Naive thymus-derived CD4-positive, alpha-beta T cell (primary cell): Measurements from ENCODE around the gene AHDC1. TPM values are rescaled to one million over a fixed set of nuclear protein-coding genes. Genes with fewer than 3 reads are reported as not detected.

Experiments
- ATAC-seq: fragments of 150-1000 bp; cut with Tn5 transposase; 2 replicates; pipeline ENCODE4 v1.10.0; 2021; ENCODE audit warnings: mild to moderate bottlenecking, moderate library complexity
- CTCF ChIA-PET: fragments of 350-600 bp; sonication (Branson Sonifier 250); formaldehyde crosslinking; loops from one replicate; lab custom pipeline; 2021; ENCODE audit warnings: antibody characterized with exemption; lab: Charles Lee
- POLR2A ChIA-PET: fragments of 350-600 bp; sonication (Branson Sonifier 250); formaldehyde crosslinking; loops from one replicate; lab custom pipeline; 2021; ENCODE audit warnings: antibody characterized with exemption, inconsistent platforms; lab: Charles Lee
- DNase-seq, 9 donors: peaks; one replicate each; pipeline versions ENCODE4 v3.0.0 to v3.0.0-alpha.2; 2020 to 2022; ENCODE audit warnings: mixed read lengths in 1 of 9
- H3K27ac ChIP-seq: one replicate; pipeline ENCODE4 v1.7.0; 2013; ENCODE audit warnings: mild to moderate bottlenecking, low read depth, low read length, moderate library complexity
- H3K27me3 ChIP-seq, 2 donors: one replicate each; pipeline ENCODE4 v1.7.0; 2013; ENCODE audit warnings: low read length in 2 of 2, mild to moderate bottlenecking in 2 of 2, moderate library complexity in 2 of 2; ENCODE audit not compliant: control insufficient read depth in 2 of 2, insufficient read depth in 2 of 2
- H3K36me3 ChIP-seq, 3 experiments: 1 replicate in 2 of 3; 2 replicates in 1 of 3; pipeline ENCODE4 v1.7.0; 2013; ENCODE audit warnings: low read length in 3 of 3, mild to moderate bottlenecking in 3 of 3, moderate library complexity in 1 of 3; ENCODE audit not compliant: insufficient read depth in 3 of 3, control insufficient read depth in 2 of 3
- H3K4me1 ChIP-seq, 2 donors: one replicate each; pipeline ENCODE4 v1.7.0; 2013; ENCODE audit warnings: low read length in 2 of 2, mild to moderate bottlenecking in 2 of 2, moderate library complexity in 1 of 2; ENCODE audit not compliant: control insufficient read depth in 2 of 2, insufficient read depth in 2 of 2
- H3K4me3 ChIP-seq: 2 replicates; pipeline ENCODE4 v1.7.0; 2013; ENCODE audit warnings: mild to moderate bottlenecking, low read length
- H3K9me3 ChIP-seq, 3 experiments: 1 replicate in 2 of 3; 2 replicates in 1 of 3; pipeline ENCODE4 v1.7.0; 2013; ENCODE audit warnings: low read length in 3 of 3; ENCODE audit not compliant: control insufficient read depth in 2 of 3
- H3K27ac Mint-ChIP-seq, 9 donors: one replicate each; pipeline ENCODE4 v1.8.0; 2020 to 2022; ENCODE audit warnings: mixed read lengths in 9 of 9, mild to moderate bottlenecking in 8 of 9, moderate library complexity in 5 of 9, inconsistent platforms in 2 of 9
- H3K27me3 Mint-ChIP-seq, 5 donors: one replicate each; pipeline ENCODE4 v1.8.0; 2021 to 2022; ENCODE audit warnings: mixed read lengths in 5 of 5, mild to moderate bottlenecking in 1 of 5
- H3K36me3 Mint-ChIP-seq, 5 donors: one replicate each; pipeline ENCODE4 v1.8.0; 2020 to 2022; ENCODE audit warnings: mixed read lengths in 5 of 5, mild to moderate bottlenecking in 3 of 5, inconsistent platforms in 1 of 5
- H3K4me1 Mint-ChIP-seq, 7 donors: one replicate each; pipeline ENCODE4 v1.8.0; 2020 to 2022; ENCODE audit warnings: mixed read lengths in 7 of 7, mild to moderate bottlenecking in 3 of 7, inconsistent platforms in 1 of 7
- H3K4me3 Mint-ChIP-seq, 10 donors: one replicate each; pipeline ENCODE4 v1.8.0; 2020 to 2022; ENCODE audit warnings: mild to moderate bottlenecking in 10 of 10, mixed read lengths in 10 of 10, moderate library complexity in 6 of 10, inconsistent platforms in 2 of 10
- H3K9me3 Mint-ChIP-seq, 11 donors: one replicate each; pipeline ENCODE4 v1.8.0; 2020 to 2022; ENCODE audit warnings: mixed read lengths in 11 of 11, mild to moderate bottlenecking in 4 of 11, inconsistent platforms in 1 of 11, moderate library complexity in 1 of 11
- intact Hi-C, 2 donors: fragments of 100-400 bp; cut with micrococcal nuclease; formaldehyde crosslinking; loops; one replicate each; pipeline ENCODE4 v1.15.1; 2023
- polyA plus RNA-seq, 2 donors: library from polyadenylated mRNA; unstranded; fragments of 300-500 nt; fragmentation: Illumina TruSeq; gene quantifications; one replicate each; pipeline ENCODE4 v1.2.3, GENCODE V29; 2021
- total RNA-seq, 6 experiments: library from RNA in 5 of 6; stranded (reverse) in 5 of 6; gene quantifications; 1 replicate in 5 of 6; 2 replicates in 1 of 6; pipeline ENCODE4 v1.2.3 and lab custom pipeline; 2021 to 2026

AHDC1 gene
- total and polyA plus RNA-seq, 7 experiments from 2014 or later = 0.90 to 38.8 (median 21.3) TPM

- Histone ChIP-seq H3K36me3 (no peaks in the 10 kb centered on the region), H3K27ac (peak overlapping the region; percentile 93), H3K4me3 (peak overlapping the region; percentile 53), H3K4me1 (peaks cover 62% of the 10 kb centered on the region in 2 donors), H3K9me3 (no peaks in the 10 kb centered on the region), H3K27me3 (no peaks in the 10 kb centered on the region)
- peak; percentile 36 for ATAC-seq
- no peaks in the 10 kb centered on the region for H3K27me3 Mint-ChIP-seq
- ChIA-PET POLR2A (interaction anchor here (0.5 to 7.6 kb wide), 15 partner anchors 10 to 1360 kb away, joined by 3 to 59 read pairs (median 5); partner anchors contain the start of genes AHDC1 and WASF2), CTCF (interaction anchor here (0.5 to 1.9 kb wide), 10 partner anchors 31 to 225 kb away, joined by 3 to 11 read pairs (median 4); partner anchors contain the start of gene WASF2)
- H3K36me3 Mint-ChIP-seq = peaks cover 0 to 25% (median 0%) of the 10 kb centered on the region in 5 donors
- intact Hi-C loops = loop anchor here (1.0 to 5.0 kb wide), 3 partner anchors 35 to 202 kb away; partner anchors contain the start of genes FAM76A (in 1 of the 2) and WASF2 (in 1 of the 2)
- peak overlapping the region; percentile 72 to 98 (median 93) for H3K4me3 Mint-ChIP-seq
- peak overlapping the region; percentile 80 to 99 (median 98) for H3K27ac Mint-ChIP-seq
- peak in 8 of 9 donors; percentile 41 to 67 (median 52) for DNase-seq
- H3K9me3 Mint-ChIP-seq = no peaks in the 10 kb centered on the region
- H3K4me1 Mint-ChIP-seq = peaks cover 63 to 82% (median 74%) of the 10 kb centered on the region in 7 donors
Measured at GRCh38 chr1:27525296-27526272, 78.4 kb downstream of the AHDC1 start.

GRCh38 chr1:27523337-27524020, 80.5 kb downstream of the AHDC1 start:
- Histone ChIP-seq H3K36me3 (no peaks in the 10 kb centered on the region), H3K4me3 (peak overlapping the region; percentile 74), H3K27me3 (no peaks in the 10 kb centered on the region), H3K9me3 (no peaks in the 10 kb centered on the region), H3K27ac (peak overlapping the region; percentile 93), H3K4me1 (peaks cover 63% of the 10 kb centered on the region in 2 donors)
- Mint-ChIP-seq H3K27me3 (no peaks in the 10 kb centered on the region), H3K27ac (peak overlapping the region; percentile 92 to 99 (median 98)), H3K4me1 (peaks cover 63 to 84% (median 77%) of the 10 kb centered on the region in 7 donors), H3K36me3 (peaks cover 0 to 14% (median 0%) of the 10 kb centered on the region in 5 donors), H3K4me3 (peak overlapping the region; percentile 92 to 98 (median 95)), H3K9me3 (no peaks in the 10 kb centered on the region)
- CTCF ChIA-PET = interaction anchor here (0.5 to 2.2 kb wide), 27 partner anchors 9 to 147 kb away, joined by 3 to 14 read pairs (median 4); partner anchors contain the start of gene AHDC1
- ATAC-seq (no peak), DNase-seq (no peak)
- intact Hi-C loops = loop anchor here (1.0 to 5.0 kb wide), 11 partner anchors 33 to 181 kb away; partner anchors contain the start of genes SYTL1 (in 1 of the 2) and WASF2 (in 1 of the 2)
- POLR2A ChIA-PET = interaction anchor here (0.6 to 7.6 kb wide), 17 partner anchors 9 to 166 kb away, joined by 3 to 59 read pairs (median 5); partner anchors contain the start of genes AHDC1 and WASF2

- peak; percentile 41 to 88 (median 81) for DNase-seq
- peaks cover 65 to 87% (median 82%) of the 10 kb centered on the region in 7 donors for H3K4me1 Mint-ChIP-seq
- peaks cover 63 to 65% of the 10 kb centered on the region in 2 donors for H3K4me1 ChIP-seq
- H3K27me3 ChIP-seq = no peaks in the 10 kb centered on the region
- ATAC-seq = peak; percentile 67
- CTCF ChIA-PET = interaction anchor here (0.7 to 2.2 kb wide), 23 partner anchors 8 to 140 kb away, joined by 3 to 14 read pairs (median 4); partner anchors contain the start of gene AHDC1
- POLR2A ChIA-PET = interaction anchor here (0.6 to 7.6 kb wide), 22 partner anchors 8 to 165 kb away, joined by 3 to 59 read pairs (median 5); partner anchors contain the start of genes AHDC1 and WASF2
- H3K36me3 ChIP-seq = no peaks in the 10 kb centered on the region
- H3K27ac Mint-ChIP-seq = peak overlapping the region; percentile 92 to 99 (median 98)
- peaks cover 0 to 12% (median 0%) of the 10 kb centered on the region in 5 donors for H3K36me3 Mint-ChIP-seq
- H3K9me3 Mint-ChIP-seq = no peaks in the 10 kb centered on the region
- peak overlapping the region; percentile 74 for H3K4me3 ChIP-seq
- H3K4me3 Mint-ChIP-seq = peak overlapping the region; percentile 92 to 98 (median 95)
- H3K9me3 ChIP-seq = no peaks in the 10 kb centered on the region
- H3K27me3 Mint-ChIP-seq = no peaks in the 10 kb centered on the region
- peak overlapping the region; percentile 93 for H3K27ac ChIP-seq
- intact Hi-C loops = loop anchor here (1.0 to 5.0 kb wide), 12 partner anchors 32 to 180 kb away; partner anchors contain the start of genes SYTL1 (in 1 of the 2) and WASF2 (in 1 of the 2)
Measured at GRCh38 chr1:27522432-27523336, 81.3 kb downstream of the AHDC1 start.

- peaks cover 56 to 58% of the 10 kb centered on the region in 2 donors for H3K4me1 ChIP-seq
- ATAC-seq (peak; percentile 3), DNase-seq (peak in 2 of 9 donors; percentile 24 to 28)
- no peaks in the 10 kb centered on the region for H3K27me3 ChIP-seq
- H3K9me3 ChIP-seq = no peaks in the 10 kb centered on the region
- peak overlapping the region; percentile 93 for H3K27ac ChIP-seq
- POLR2A ChIA-PET = interaction anchor here (0.7 to 7.6 kb wide), 14 partner anchors 15 to 150 kb away, joined by 3 to 59 read pairs (median 4); partner anchors contain the start of genes AHDC1, IFI6 and WASF2
- H3K36me3 ChIP-seq = no peaks in the 10 kb centered on the region
- Mint-ChIP-seq H3K4me1 (peaks cover 66 to 89% (median 85%) of the 10 kb centered on the region in 7 donors), H3K4me3 (peak overlapping the region; percentile 92 to 98 (median 95)), H3K36me3 (peaks cover 0 to 12% (median 0%) of the 10 kb centered on the region in 5 donors), H3K27me3 (no peaks in the 10 kb centered on the region), H3K9me3 (no peaks in the 10 kb centered on the region), H3K27ac (peak overlapping the region; percentile 92 to 99 (median 98))
- intact Hi-C loops = loop anchor here (1.0 to 5.0 kb wide), 6 partner anchors 47 to 179 kb away; partner anchors contain the start of gene SYTL1 (in 1 of the 2)
- CTCF ChIA-PET = interaction anchor here (0.7 to 1.8 kb wide), 9 partner anchors 35 to 226 kb away, joined by 3 to 11 read pairs (median 3); no protein-coding TSS in a partner anchor
- H3K4me3 ChIP-seq = peak overlapping the region; percentile 74
Measured at GRCh38 chr1:27521861-27522431, 82.0 kb downstream of the AHDC1 start.
